ENCODE measurements around the gene KCNA5. TPM values are rescaled to one million over a fixed set of nuclear protein-coding genes. Genes with fewer than 3 reads are reported as not detected.

The KCNA5 gene
- polyA plus RNA-seq, 1 donor from 2014 or later: not detected

DNA sequence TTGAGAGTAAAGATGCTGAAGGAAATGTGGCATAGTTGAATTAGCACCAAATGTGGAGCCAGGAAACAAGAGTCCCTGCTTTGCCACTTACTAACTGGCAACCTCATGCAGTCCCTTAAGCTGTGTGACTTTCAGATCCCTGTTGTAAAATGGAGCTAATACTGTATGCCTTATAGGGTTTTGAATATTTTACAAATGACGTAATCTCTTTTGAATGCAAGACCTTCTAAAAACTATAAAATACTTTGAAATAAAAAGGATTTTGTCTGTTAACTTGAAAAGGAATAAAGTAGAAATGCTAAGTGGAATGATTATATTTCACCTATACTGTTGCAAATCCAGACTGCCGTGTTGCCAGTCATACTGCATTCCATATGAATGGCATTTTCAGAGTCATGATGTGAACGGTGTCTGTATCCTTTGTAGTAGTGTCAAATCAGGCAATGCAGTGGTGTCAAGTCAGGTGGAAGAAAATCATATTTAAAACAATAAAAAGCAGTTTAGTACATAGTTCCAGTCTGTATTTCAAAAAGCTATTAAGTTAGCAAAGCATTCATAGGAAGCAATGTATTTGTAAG lies 21.3 kb downstream of the KCNA5 start:
- Mint-ChIP-seq H3K27me3 (peaks cover 10% of the 10 kb centered on the region), H3K4me3 (no peak overlapping the region), H3K27ac (no peak overlapping the region), H3K9me3 (no peaks in the 10 kb centered on the region), H3K36me3 (peaks cover 3% of the 10 kb centered on the region), H3K4me1 (peaks cover 0 to 1% (median 0%) of the 10 kb centered on the region in 3 donors)

DNA sequence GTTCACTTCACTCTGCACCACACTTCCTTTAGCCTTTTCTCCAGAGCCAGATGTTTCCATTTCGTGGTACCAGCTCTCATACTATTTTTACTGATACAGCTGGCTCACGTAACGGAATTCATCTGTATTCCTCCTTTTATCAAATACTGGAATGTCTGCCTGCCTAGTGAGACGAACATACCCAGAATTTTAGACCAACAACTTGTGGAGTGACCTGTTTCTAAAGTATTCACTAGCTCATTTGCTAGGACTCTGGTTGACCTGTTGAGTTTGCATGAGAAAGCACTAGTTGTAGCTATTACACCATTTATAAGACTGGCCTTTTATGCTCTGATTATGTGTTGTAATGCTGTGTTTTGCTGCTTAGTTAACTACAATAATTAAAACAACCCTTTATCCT lies 22.6 kb downstream of the KCNA5 start:
- peaks cover 0 to 1% (median 0%) of the 10 kb centered on the region in 3 donors for H3K4me1 Mint-ChIP-seq
- no peak overlapping the region for H3K27ac Mint-ChIP-seq
- no peak overlapping the region for H3K4me3 Mint-ChIP-seq
- H3K27me3 Mint-ChIP-seq: peaks cover 2% of the 10 kb centered on the region
- H3K36me3 Mint-ChIP-seq: peaks cover 2% of the 10 kb centered on the region
- no peaks in the 10 kb centered on the region for H3K9me3 Mint-ChIP-seq

GRCh38 chr12:5068126-5068525 lies 24.4 kb downstream of the KCNA5 start:
- H3K27me3 Mint-ChIP-seq: peaks cover 2% of the 10 kb centered on the region
- no peak overlapping the region for H3K4me3 Mint-ChIP-seq
- H3K9me3 Mint-ChIP-seq: no peaks in the 10 kb centered on the region
- H3K27ac Mint-ChIP-seq: no peak overlapping the region
- H3K4me1 Mint-ChIP-seq: peaks cover 0 to 1% (median 0%) of the 10 kb centered on the region in 3 donors
- H3K36me3 Mint-ChIP-seq: peaks cover 2% of the 10 kb centered on the region

DNA sequence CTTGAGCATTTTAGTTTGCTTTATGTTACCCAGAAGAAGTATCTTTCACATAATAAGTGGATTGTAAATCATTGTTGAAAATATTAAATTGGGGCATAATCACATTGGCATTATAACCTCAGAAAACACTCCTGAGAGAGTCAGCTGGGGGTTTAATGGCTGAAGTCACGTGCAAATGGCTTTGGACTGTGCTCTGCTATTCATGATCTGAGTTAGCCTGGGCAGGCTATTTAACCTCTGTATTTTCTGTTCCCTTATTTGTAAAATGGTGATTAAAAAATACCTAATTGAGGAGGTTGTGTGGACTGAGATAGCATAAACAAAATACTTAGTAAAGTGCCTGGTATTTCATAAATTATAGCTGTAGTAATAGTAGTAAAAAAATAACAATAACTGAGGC lies 24.9 kb downstream of the KCNA5 start:
- peaks cover 2% of the 10 kb centered on the region for H3K27me3 Mint-ChIP-seq
- H3K9me3 Mint-ChIP-seq: no peaks in the 10 kb centered on the region
- H3K4me1 Mint-ChIP-seq: peaks cover 0 to 1% (median 0%) of the 10 kb centered on the region in 3 donors
- H3K27ac Mint-ChIP-seq: peak overlapping the region in 1 of 3 donors; percentile 25
- peaks cover 2% of the 10 kb centered on the region for H3K36me3 Mint-ChIP-seq
- H3K4me3 Mint-ChIP-seq: no peak overlapping the region

DNA sequence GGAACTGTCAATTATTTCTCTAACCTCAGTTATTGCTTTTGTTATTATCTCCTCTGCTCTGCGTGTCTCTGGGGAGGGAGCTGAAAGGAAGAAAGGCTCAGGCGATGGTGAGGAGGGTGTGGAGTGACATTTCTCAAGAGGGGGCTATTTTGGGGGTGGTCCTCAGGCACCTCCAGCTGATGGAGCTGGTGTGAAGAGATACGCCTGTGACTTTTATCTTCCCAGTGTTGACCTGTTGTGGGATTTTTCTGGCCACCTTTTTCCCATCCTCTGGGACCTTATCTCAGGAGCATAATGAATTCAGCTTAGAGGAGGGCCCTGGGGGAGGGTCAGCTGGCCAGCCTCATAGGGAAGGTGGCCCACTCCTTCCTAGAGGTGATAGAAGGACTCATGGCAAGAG lies 26.4 kb downstream of the KCNA5 start:
- Mint-ChIP-seq H3K27me3 (peaks cover 2% of the 10 kb centered on the region), H3K36me3 (peaks cover 2% of the 10 kb centered on the region), H3K4me3 (no peak overlapping the region), H3K4me1 (peaks cover 0 to 3% (median 1%) of the 10 kb centered on the region in 3 donors), H3K27ac (no peak overlapping the region), H3K9me3 (no peaks in the 10 kb centered on the region)

DNA sequence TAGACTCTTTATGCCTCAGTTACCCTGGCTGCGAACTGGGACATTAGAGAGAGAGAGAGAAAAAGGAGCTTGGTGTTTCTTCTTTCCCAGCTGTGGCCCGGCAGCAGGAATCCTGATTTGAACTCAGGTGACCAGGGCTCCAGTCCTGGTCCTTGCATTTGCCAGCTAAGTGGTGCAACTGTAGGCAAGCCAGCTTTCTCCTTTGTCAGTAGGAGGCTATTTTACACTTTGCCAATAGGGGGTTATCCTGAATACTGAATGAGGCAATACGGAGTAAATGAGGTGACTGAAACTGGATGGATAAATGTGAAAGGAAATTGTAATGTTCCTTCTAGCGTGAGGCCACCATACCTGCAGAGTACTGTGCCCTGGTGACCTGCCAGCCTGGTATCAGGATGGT lies 27.8 kb downstream of the KCNA5 start:
- H3K36me3 Mint-ChIP-seq: peaks cover 2% of the 10 kb centered on the region
- H3K9me3 Mint-ChIP-seq: no peaks in the 10 kb centered on the region
- no peak overlapping the region for H3K27ac Mint-ChIP-seq
- H3K27me3 Mint-ChIP-seq: peaks cover 2% of the 10 kb centered on the region
- H3K4me3 Mint-ChIP-seq: no peak overlapping the region
- H3K4me1 Mint-ChIP-seq: peaks cover 0 to 3% (median 1%) of the 10 kb centered on the region in 3 donors

GRCh38 chr12:5072311-5072710 lies 28.6 kb downstream of the KCNA5 start:
- H3K27ac Mint-ChIP-seq: peak overlapping the region in 1 of 3 donors; percentile 35
- H3K27me3 Mint-ChIP-seq: peaks cover 2% of the 10 kb centered on the region
- no peak overlapping the region for H3K4me3 Mint-ChIP-seq
- H3K9me3 Mint-ChIP-seq: no peaks in the 10 kb centered on the region
- H3K4me1 Mint-ChIP-seq: peaks cover 0 to 3% (median 1%) of the 10 kb centered on the region in 3 donors
- peaks cover 2% of the 10 kb centered on the region for H3K36me3 Mint-ChIP-seq

GRCh38 chr12:5073054-5073453 lies 29.4 kb downstream of the KCNA5 start:
- H3K4me3 Mint-ChIP-seq: no peak overlapping the region
- H3K27ac Mint-ChIP-seq: no peak overlapping the region
- no peaks in the 10 kb centered on the region for H3K9me3 Mint-ChIP-seq

DNA sequence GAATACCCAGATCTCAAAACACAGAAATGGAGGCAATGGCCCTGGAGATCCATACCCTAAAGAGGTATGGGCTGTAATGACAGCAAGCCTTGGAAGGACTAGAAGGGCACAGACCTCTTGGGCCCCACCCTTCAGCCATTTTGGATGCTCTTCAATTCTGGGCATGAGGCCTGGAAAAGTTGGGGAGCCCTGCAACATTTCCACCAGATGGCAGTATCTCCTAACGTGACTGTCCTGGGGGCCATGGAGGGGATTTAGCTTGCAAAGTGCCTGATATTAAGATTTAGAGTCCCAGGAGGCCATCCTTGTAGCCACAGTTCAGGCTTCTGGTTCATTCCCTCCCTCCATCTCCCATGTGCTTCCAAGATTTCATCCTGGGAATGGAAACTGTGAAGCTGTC lies 30.2 kb downstream of the KCNA5 start:
- Mint-ChIP-seq H3K9me3 (no peaks in the 10 kb centered on the region), H3K36me3 (peaks cover 2% of the 10 kb centered on the region), H3K27ac (no peak overlapping the region), H3K27me3 (peaks cover 8% of the 10 kb centered on the region), H3K4me3 (no peak overlapping the region), H3K4me1 (peaks cover 0 to 3% (median 1%) of the 10 kb centered on the region in 3 donors)

More at GRCh38 chr12:5073054-5073453, 29.4 kb downstream of the KCNA5 start:
- peaks cover 0 to 3% (median 1%) of the 10 kb centered on the region in 3 donors for H3K4me1 Mint-ChIP-seq
- peaks cover 4% of the 10 kb centered on the region for H3K27me3 Mint-ChIP-seq
- H3K36me3 Mint-ChIP-seq: peaks cover 2% of the 10 kb centered on the region

DNA sequence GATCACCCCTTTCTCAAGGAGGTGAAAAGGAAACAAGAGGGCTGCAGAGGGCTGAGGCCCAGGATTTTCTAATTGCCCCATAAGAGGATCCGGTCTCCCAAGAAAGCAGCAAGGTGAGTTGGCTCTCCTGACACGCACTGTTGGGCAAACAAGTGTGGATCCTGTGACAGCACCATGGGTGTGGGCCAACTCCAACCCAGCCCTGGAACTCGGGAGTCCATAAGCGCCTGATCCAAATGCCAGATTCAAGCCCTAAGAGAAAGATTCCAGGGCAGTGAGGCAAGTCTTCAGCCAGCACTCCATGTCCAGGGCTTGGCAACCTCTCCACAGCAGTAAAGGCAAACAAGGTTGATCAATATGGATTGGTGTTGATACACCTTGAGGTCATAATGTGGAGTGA lies 33.1 kb downstream of the KCNA5 start:
- Mint-ChIP-seq H3K4me1 (peaks cover 0 to 3% (median 0%) of the 10 kb centered on the region in 3 donors), H3K9me3 (no peaks in the 10 kb centered on the region), H3K36me3 (no peaks in the 10 kb centered on the region), H3K27ac (no peak overlapping the region), H3K27me3 (peaks cover 8% of the 10 kb centered on the region), H3K4me3 (no peak overlapping the region)

GRCh38 chr12:5078423-5078822 lies 34.7 kb downstream of the KCNA5 start:
- Mint-ChIP-seq H3K9me3 (no peaks in the 10 kb centered on the region), H3K4me3 (no peak overlapping the region), H3K27ac (no peak overlapping the region), H3K27me3 (peaks cover 8% of the 10 kb centered on the region), H3K36me3 (no peaks in the 10 kb centered on the region), H3K4me1 (peaks cover 0 to 3% (median 0%) of the 10 kb centered on the region in 3 donors)

GRCh38 chr12:5081016-5081415 lies 37.3 kb downstream of the KCNA5 start:
- H3K27ac Mint-ChIP-seq: no peak overlapping the region
- no peaks in the 10 kb centered on the region for H3K9me3 Mint-ChIP-seq
- H3K4me1 Mint-ChIP-seq: no peaks in the 10 kb centered on the region
- H3K4me3 Mint-ChIP-seq: no peak overlapping the region
- no peaks in the 10 kb centered on the region for H3K36me3 Mint-ChIP-seq
- H3K27me3 Mint-ChIP-seq: peaks cover 6% of the 10 kb centered on the region

GRCh38 chr12:5083955-5084849 lies 40.5 kb downstream of the KCNA5 start:
- Mint-ChIP-seq H3K4me1 (no peaks in the 10 kb centered on the region), H3K27ac (no peak overlapping the region), H3K9me3 (no peaks in the 10 kb centered on the region), H3K36me3 (no peaks in the 10 kb centered on the region), H3K27me3 (peaks cover 2% of the 10 kb centered on the region), H3K4me3 (no peak overlapping the region)

DNA sequence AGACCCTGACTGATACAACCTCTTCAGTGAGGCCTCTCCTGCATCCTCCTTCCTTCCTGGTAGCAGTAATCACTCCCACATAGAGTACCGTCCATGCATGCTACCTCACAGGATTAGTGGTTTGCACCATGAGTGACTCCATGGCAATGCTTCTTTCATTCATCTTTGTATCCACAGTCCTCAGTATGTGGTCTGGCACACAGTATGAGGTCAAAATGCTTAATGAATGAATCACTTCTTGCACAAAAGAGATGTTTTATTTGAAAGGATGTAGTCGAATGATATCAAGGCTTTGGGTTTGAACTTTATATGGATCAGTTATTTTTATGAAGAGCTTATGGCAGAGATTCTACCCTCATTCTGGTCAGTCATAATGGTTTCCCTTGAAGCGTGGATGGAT lies 42.2 kb downstream of the KCNA5 start:
- Mint-ChIP-seq H3K9me3 (no peaks in the 10 kb centered on the region), H3K36me3 (no peaks in the 10 kb centered on the region), H3K27ac (no peak overlapping the region), H3K4me1 (no peaks in the 10 kb centered on the region), H3K4me3 (peak overlapping the region in 1 of 4 donors; percentile 30), H3K27me3 (peaks cover 2% of the 10 kb centered on the region)

DNA sequence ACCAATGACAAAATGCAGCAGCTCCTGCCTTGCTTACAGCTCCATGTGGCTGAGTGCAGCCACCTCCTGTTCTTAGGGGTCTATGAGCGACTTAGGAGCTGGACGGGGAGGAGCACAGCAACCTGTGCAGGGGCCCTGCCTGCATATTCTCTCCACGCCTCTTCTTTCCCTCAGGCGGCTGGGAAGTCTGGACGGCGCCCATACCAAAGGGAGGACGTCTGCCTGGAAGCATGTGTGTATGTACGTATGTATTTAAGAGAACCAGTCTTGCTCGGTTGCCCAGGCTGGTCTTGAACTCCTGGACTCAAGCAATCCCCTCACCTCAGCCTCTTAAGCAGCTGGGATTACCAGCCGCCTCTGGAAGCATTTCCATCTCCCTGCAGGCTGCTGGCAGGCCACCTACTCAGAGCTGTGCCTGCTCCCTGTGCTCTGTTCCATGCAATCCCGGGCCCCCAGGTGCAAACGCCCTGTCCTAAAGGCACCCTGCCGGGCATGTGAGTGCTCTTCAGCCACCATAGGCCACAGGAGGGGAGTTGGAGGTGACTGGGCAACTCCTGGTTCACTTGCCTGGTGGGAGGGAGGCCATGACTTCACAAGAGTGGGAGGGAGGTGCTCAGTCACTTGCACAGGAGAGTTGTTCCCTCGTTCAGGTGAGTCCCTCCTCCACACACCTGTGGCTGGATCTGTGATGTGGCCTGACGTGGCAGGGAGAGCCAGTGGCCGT lies 44.3 kb downstream of the KCNA5 start:
- Mint-ChIP-seq H3K27ac (no peak overlapping the region), H3K4me3 (no peak overlapping the region), H3K4me1 (no peaks in the 10 kb centered on the region), H3K36me3 (peaks cover 2% of the 10 kb centered on the region), H3K27me3 (peaks cover 5% of the 10 kb centered on the region), H3K9me3 (no peaks in the 10 kb centered on the region)
